HG03064 (cell line): ENCODE data around the gene TCN1.
"Not testable (repeated sequence)": the region's sequence is repeated elsewhere in the genome, so short reads cannot be mapped to it uniquely, and the experiment has no call there.

Experiments used
- ATAC-seq: cut with Tn5 transposase; IDR thresholded peaks from one replicate; pipeline ENCODE4 v1.9.1; 2021; ENCODE audit warnings: low read depth; ENCODE audit not compliant: unreplicated experiment

TCN1 gene, protein sequence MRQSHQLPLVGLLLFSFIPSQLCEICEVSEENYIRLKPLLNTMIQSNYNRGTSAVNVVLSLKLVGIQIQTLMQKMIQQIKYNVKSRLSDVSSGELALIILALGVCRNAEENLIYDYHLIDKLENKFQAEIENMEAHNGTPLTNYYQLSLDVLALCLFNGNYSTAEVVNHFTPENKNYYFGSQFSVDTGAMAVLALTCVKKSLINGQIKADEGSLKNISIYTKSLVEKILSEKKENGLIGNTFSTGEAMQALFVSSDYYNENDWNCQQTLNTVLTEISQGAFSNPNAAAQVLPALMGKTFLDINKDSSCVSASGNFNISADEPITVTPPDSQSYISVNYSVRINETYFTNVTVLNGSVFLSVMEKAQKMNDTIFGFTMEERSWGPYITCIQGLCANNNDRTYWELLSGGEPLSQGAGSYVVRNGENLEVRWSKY

DNA sequence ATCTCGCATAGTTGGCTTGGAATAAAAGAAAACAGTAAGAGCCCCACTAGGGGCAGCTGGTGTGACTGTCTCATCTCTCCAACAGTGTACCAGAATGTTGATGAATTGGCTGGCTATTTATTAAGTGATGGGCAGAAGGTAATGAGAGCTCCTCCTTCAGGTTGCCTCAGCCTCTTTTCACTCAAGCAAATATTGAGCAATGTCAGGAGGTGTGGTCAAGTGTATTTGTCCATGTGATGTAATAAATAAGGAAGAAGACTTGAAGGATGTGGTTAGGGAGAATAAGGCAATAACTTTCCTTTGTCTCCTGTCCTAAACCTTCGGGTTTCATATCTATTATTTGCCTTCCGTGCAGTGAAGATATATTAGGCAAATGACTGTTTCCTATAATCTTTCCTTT lies at the start of gene TCN1:
TSS of gene TCN1 (minus strand) at position 91 of the 400 bp plus-strand sequence. CDS start at position 74, 17 bp downstream.
- no peak for ATAC-seq

GRCh38 chr11:59903569-59903968 lies 37.3 kb upstream of the TCN1 start:
- not testable (repeated sequence) for ATAC-seq

GRCh38 chr11:59901306-59901705 lies 35.0 kb upstream of the TCN1 start:
- no peak for ATAC-seq

GRCh38 chr11:59900366-59901126 lies 34.3 kb upstream of the TCN1 start:
- ATAC-seq = no peak

- ATAC-seq = no peak
These were observed 33.2 kb upstream of the TCN1 start for GRCh38 chr11:59899532-59899931.

DNA sequence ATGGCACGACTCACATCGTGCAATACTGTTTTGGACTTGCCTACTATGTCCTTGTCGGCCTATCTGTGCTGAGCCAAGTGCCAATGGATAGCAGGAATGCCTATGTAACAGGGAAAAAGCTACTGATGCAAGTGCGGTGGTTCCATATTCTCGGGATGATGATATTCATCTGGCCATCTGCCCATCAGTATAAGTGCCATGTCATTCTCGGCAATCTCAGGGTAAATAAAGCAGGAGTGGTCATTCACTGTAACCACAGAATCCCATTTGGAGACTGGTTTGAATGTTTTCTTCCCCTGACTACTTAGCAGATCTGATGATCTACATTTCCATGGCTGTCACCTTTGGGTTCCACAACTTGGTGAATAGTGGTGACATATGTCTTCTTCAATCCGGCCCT lies 32.4 kb upstream of the TCN1 start:
- no peak for ATAC-seq

DNA sequence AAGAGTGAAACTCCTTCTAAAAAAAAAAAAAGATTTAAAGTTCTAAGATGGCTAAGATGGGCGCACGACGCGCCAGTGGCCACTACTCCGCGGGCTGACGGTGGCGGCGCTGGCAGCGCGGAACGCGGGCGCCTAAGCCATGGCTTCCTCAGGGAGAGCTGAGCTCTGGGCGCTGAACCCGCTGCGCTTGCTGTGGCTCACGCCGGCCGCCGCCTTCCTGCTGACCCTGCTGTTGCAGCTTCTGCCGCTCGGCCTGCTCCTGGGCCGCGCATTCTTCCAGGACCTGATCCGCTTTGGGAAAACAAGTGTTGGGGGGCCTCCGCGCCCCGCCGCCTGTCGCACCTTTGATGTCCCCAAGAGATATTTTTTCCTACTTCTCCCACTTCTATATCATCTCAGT lies 31.8 kb upstream of the TCN1 start:
- no peak for ATAC-seq

DNA sequence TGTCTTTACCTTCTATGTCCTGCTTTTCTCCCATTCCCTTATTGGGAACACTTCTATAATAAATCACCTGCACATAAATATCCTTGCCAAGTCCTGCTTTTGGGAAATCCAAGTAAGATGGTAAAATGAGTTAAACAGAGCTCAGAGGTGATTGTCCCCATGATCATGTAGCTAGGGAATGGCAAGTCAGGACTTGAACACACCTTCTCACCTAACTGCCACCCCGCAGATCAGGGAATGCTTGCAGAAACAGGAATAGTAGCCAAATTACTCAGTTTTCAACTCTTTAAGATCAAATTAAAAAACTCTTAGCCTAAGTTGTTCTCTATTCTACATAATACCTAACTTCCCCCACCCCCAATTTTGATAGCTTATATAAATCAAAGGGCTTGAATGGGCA lies 28.3 kb upstream of the TCN1 start:
- no peak for ATAC-seq

DNA sequence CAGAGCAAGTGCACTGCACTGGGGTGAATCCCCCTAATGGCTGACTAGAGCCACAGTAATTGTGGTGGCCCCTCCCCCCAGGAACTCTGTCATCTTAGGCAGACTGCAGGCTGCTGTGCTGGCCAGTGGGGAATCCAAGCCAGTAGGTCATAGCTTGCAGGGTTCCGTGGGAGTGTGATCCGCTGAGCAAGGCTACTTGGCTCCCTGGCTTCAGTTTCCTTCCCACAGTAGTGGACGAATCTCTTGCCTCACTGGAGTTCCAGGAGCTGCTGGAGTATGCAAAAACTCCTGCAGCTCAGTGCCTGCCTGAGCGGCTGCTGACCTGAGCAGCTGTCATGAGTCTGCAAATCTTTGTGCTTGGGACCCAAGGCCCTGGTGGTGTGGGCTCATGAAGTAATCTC lies 25.5 kb upstream of the TCN1 start:
- ATAC-seq = no peak

DNA sequence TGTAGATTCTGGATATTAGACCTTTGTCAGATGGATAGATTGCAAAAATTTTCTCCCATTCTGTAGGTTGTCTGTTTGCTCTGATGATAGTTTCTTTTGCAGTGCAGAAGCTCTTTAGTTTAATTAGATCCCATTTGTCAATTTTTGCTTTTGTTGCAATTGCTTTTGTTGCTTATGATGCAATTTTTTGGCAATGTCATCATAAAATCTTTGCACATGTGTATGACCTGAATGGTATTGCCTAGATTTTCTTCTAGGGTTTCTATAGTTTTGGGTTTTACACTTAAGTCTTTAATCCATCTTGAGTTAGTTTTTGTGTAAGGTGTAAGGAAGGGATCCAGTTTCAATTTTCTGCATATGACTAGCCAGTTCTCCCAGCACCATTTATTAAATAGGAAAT lies 20.9 kb upstream of the TCN1 start:
- ATAC-seq = not testable (repeated sequence)

- ATAC-seq = no peak
These were observed 17.3 kb upstream of the TCN1 start for GRCh38 chr11:59883597-59883996.

- ATAC-seq = no peak
These were observed 13.3 kb upstream of the TCN1 start for GRCh38 chr11:59879567-59879966.

DNA sequence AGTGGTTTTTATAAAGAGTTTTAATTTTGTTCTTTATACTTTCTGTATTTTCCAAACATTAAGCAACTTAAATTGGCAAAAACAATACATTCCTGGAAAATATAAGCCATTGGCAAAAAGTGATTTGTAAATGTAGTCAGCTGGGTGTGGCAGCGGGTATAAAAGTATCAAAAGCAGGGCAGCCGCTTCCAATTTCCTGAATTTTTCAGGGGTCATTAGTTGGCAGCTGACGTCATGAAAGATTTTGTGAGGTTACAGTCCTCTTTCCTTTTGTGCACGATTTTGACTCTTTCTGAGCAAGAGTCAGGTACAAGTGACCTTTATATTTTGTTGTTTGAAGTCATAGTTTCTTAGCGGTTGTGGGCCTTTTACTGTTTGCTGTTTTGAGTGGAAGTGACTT lies 12.3 kb upstream of the TCN1 start, which contains the start of gene OOSP3:
TSS of gene OOSP3 (plus strand) at position 208 of the 400 bp plus-strand sequence. CDS start at position 235, 27 bp downstream.
- no peak for ATAC-seq

DNA sequence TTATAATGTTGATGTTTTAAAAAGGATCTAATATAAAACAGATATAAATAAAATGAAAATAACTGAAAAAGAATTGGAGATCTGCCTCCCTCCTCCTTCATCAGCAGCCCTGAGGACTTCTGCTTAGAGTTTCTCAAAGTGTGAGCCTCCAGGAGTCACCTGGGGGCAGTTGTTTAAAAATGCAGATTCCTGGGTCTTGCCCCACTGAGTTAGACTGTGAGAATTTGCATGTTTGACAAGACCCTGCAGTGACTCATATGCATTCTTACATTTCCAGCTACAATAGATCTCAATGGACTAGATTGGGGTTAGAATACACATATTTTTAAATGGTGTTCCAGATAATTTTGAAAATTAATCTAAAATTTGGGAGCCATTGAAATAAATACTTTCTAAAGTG lies 11.5 kb upstream of the TCN1 start:
- ATAC-seq = no peak

DNA sequence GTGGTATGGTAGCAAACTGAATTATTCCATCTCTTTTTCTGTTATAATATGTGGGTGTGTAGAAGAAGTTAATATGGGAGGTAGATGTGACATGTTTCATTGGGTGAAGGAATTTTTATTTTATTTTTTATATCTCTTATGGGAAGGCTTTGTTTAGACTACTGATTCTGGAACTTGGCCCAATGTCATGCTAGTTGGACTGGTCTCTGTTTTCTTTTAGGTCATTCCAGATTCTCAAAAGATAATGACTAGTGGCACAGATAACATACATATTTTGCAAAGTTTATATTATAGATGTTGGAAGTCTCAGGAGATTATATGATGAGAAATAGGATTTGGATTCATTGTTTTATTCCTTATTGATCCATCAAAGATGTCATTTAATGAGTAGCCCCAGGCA lies 11.0 kb upstream of the TCN1 start:
- ATAC-seq = no peak

DNA sequence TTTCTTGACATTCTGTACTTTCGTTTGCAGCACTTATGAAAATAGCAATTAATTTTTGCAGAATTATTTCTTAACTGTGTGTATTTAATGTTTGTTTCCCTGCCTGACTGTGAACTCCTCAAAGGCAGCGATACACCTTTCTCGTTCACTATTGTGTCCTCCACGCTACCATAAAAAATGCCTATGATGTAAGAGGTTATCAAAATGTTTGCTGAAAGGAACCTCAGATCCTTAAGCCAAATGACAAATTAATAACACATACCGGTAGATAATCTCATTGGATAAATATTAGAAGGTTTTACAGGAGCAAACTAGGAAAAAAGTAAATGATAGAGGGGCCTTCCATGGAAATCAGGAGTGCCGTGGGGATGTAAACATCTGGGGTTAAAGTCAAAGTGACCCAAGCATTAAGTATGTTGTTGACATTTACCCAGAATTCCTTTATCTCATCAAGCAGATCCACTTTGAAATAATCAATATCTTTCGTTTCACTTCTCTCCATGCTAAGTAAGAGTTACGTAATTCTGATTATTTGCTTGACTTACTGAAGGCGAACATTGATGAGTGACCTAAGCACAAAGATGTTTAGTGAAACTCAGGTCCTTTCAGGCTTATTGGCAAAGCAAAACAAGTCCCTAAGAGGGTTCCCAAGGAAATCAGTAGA lies 9.7 kb upstream of the TCN1 start:
- ATAC-seq = no peak

DNA sequence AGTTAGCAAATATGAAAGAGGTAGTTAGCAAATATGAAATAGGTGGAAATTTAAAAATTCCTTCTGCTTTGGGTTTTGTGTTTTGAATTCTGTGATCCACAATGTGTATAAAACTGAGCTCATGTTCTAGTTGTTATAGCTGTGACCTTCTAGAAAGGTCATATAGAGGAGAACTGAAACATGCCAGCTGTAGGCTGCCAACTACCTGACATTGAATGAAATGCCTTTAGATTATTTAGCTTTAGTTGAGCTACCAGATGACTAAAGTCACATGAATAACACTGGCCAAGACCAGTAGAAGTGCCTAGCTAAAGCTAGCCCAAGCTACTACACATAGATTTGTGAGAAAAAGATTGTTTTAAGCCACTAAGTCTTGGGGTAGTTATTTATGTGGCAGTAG lies 5.8 kb upstream of the TCN1 start:
- ATAC-seq = no peak

DNA sequence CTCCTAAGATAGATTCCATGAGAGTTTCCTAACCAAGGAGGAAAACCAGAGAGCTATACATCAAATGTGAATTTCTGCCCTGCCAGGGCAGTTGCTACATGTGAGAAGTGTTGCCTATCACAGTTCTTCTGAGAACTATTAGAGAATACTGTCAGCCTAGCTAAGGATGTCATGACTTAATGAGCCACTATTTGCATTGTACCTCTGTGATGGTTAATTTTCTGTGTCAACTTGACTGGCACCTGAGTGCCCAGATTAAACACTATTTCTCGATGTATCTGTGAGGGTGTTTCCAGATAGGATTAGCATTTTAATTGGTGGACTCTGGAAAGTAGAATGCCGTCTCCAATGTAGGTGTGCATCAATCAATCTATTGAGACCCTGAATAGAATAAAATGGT lies 1.7 kb upstream of the TCN1 start:
- no peak for ATAC-seq

DNA sequence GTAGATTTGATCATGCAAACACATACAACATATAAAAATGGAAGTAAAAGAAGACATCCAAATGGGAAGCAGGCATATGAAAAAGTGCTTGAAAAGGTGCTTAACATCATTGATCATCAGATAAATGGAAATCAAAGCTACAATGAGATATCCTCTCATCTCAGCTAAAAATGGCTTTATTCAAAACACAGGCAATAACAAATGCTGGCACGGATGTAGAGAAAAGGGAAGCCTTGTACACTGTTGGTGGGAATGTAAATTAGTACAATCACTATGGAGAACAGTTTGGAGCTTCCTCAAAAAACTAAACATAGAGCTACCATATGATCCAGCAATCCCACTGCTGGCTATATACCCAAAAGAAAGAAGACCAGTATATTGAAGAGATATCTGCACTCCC lies 549 bp upstream of the TCN1 start:
- ATAC-seq = no peak

GRCh38 chr11:59865031-59865430 lies 1.3 kb downstream of the TCN1 start:
- ATAC-seq = no peak

DNA sequence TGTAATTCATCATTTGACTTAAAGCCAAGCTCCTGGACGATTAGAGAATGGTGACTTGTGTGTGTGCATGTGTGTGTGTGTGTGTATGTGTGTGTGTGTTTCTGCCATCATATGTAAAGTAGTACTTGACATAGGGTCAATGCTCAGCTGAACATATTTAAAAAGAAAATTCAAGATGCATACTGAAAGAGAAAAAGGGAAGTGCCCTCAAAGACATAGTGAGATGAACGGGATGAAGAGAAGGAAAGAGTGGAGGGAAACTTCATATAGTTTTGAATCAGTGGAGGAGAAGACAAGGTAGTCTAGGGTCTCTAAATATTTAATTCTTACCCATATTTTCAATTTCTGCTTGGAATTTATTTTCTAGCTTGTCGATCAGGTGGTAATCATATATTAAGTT lies 4.0 kb downstream of the TCN1 start:
- no peak for ATAC-seq
